ENCODE measurements around the gene MOB3A. TPM values are rescaled to one million over a fixed set of nuclear protein-coding genes. Genes with fewer than 3 reads are reported as not detected.

The MOB3A gene
- total and polyA plus RNA-seq, 2 of the 13 experiments (the other 11 are each of a cell fraction or from before 2014, with no cell fraction given) = 3.5 to 17.8 TPM

DNA sequence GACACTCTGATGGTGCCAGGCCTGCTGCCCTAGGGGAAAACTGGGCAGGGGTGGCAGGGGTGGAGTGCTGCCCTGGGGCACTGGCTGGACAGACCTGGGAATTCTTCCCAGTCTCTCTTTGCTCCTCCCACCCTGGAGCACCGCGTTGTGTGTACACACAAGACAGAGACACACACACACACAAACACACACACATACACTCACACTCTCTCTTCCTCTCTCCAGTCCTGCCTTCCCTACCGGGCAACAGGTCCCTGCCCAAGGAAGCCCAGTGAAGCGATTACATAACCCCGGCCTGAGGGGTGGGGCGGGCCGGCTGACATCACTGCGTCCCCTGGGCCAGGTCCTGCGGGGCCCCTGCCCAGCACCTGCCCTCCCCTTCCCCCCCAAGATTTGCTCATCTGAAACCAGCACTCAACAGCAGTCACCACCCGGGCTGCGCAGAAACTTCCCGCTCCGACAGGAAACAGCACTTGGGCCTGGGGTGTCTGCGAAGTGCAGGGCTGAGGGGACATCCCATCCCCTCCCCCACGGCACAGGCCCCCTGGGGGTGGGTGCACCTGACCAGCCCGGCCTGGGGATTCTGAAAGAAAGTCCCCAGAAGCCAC lies 46.3 kb downstream of the MOB3A start (continued):
- TF ChIP-seq, protein P1, sequence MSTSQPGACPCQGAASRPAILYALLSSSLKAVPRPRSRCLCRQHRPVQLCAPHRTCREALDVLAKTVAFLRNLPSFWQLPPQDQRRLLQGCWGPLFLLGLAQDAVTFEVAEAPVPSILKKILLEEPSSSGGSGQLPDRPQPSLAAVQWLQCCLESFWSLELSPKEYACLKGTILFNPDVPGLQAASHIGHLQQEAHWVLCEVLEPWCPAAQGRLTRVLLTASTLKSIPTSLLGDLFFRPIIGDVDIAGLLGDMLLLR (CRISPR knock-in tag; IDR thresholded peaks at IDR 0.05) = no peak
- TF ChIP-seq, protein P2, sequence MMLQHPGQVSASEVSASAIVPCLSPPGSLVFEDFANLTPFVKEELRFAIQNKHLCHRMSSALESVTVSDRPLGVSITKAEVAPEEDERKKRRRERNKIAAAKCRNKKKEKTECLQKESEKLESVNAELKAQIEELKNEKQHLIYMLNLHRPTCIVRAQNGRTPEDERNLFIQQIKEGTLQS (CRISPR knock-in tag; IDR thresholded peaks at IDR 0.05) = 0 out of 2 replicates have a peak, but pooled peaks have one; percentile 47
- TF ChIP-seq, protein P3, sequence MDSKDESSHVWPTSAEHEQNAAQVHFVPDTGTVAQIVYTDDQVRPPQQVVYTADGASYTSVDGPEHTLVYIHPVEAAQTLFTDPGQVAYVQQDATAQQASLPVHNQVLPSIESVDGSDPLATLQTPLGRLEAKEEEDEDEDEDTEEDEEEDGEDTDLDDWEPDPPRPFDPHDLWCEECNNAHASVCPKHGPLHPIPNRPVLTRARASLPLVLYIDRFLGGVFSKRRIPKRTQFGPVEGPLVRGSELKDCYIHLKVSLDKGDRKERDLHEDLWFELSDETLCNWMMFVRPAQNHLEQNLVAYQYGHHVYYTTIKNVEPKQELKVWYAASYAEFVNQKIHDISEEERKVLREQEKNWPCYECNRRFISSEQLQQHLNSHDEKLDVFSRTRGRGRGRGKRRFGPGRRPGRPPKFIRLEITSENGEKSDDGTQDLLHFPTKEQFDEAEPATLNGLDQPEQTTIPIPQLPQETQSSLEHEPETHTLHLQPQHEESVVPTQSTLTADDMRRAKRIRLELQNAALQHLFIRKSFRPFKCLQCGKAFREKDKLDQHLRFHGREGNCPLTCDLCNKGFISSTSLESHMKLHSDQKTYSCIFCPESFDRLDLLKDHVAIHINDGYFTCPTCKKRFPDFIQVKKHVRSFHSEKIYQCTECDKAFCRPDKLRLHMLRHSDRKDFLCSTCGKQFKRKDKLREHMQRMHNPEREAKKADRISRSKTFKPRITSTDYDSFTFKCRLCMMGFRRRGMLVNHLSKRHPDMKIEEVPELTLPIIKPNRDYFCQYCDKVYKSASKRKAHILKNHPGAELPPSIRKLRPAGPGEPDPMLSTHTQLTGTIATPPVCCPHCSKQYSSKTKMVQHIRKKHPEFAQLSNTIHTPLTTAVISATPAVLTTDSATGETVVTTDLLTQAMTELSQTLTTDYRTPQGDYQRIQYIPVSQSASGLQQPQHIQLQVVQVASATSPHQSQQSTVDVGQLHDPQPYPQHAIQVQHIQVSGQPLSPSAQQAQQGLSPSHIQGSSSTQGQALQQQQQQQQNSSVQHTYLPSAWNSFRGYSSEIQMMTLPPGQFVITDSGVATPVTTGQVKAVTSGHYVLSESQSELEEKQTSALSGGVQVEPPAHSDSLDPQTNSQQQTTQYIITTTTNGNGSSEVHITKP (CRISPR knock-in tag; IDR thresholded peaks at IDR 0.05; ENCODE audit: low read depth) = peak; percentile 26; the same call in 1 of the 2 replicates
- no peak for TF ChIP-seq ZNF143 (CRISPR knock-in tag; IDR thresholded peaks at IDR 0.05)
- TF ChIP-seq PLRG1 (conservative IDR thresholded peaks at IDR 0.05) = no peak
- TF ChIP-seq ZNF543 (CRISPR knock-in tag; IDR thresholded peaks at IDR 0.05) = no peak
- TF ChIP-seq, protein P4, sequence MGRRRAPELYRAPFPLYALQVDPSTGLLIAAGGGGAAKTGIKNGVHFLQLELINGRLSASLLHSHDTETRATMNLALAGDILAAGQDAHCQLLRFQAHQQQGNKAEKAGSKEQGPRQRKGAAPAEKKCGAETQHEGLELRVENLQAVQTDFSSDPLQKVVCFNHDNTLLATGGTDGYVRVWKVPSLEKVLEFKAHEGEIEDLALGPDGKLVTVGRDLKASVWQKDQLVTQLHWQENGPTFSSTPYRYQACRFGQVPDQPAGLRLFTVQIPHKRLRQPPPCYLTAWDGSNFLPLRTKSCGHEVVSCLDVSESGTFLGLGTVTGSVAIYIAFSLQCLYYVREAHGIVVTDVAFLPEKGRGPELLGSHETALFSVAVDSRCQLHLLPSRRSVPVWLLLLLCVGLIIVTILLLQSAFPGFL (CRISPR knock-in tag; IDR thresholded peaks at IDR 0.05) = no peak
- TF ChIP-seq, protein P5, sequence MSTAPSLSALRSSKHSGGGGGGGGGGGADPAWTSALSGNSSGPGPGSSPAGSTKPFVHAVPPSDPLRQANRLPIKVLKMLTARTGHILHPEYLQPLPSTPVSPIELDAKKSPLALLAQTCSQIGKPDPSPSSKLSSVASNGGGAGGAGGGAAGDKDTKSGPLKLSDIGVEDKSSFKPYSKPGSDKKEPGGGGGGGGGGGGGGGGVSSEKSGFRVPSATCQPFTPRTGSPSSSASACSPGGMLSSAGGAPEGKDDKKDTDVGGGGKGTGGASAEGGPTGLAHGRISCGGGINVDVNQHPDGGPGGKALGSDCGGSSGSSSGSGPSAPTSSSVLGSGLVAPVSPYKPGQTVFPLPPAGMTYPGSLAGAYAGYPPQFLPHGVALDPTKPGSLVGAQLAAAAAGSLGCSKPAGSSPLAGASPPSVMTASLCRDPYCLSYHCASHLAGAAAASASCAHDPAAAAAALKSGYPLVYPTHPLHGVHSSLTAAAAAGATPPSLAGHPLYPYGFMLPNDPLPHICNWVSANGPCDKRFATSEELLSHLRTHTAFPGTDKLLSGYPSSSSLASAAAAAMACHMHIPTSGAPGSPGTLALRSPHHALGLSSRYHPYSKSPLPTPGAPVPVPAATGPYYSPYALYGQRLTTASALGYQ (CRISPR knock-in tag; IDR thresholded peaks at IDR 0.05) = 0 out of 2 replicates have a peak, but pooled peaks have one; percentile 14
- no peak for TF ChIP-seq PCBP2 (optimal IDR thresholded peaks at IDR 0.05; ENCODE audit: low read depth, low read length, poor library complexity, severe bottlenecking)
- TF ChIP-seq, protein P6, sequence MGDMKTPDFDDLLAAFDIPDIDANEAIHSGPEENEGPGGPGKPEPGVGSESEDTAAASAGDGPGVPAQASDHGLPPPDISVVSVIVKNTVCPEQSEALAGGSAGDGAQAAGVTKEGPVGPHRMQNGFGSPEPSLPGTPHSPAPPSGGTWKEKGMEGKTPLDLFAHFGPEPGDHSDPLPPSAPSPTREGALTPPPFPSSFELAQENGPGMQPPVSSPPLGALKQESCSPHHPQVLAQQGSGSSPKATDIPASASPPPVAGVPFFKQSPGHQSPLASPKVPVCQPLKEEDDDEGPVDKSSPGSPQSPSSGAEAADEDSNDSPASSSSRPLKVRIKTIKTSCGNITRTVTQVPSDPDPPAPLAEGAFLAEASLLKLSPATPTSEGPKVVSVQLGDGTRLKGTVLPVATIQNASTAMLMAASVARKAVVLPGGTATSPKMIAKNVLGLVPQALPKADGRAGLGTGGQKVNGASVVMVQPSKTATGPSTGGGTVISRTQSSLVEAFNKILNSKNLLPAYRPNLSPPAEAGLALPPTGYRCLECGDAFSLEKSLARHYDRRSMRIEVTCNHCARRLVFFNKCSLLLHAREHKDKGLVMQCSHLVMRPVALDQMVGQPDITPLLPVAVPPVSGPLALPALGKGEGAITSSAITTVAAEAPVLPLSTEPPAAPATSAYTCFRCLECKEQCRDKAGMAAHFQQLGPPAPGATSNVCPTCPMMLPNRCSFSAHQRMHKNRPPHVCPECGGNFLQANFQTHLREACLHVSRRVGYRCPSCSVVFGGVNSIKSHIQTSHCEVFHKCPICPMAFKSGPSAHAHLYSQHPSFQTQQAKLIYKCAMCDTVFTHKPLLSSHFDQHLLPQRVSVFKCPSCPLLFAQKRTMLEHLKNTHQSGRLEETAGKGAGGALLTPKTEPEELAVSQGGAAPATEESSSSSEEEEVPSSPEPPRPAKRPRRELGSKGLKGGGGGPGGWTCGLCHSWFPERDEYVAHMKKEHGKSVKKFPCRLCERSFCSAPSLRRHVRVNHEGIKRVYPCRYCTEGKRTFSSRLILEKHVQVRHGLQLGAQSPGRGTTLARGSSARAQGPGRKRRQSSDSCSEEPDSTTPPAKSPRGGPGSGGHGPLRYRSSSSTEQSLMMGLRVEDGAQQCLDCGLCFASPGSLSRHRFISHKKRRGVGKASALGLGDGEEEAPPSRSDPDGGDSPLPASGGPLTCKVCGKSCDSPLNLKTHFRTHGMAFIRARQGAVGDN (CRISPR knock-in tag; IDR thresholded peaks at IDR 0.05) = peak; percentile 82
- TF ChIP-seq SPEN (CRISPR knock-in tag; IDR thresholded peaks at IDR 0.05; ENCODE audit: low read depth) = peak; percentile 61; the same call in 1 of the 2 replicates
- no peak for TF ChIP-seq ZNF782 (CRISPR knock-in tag; IDR thresholded peaks at IDR 0.05; ENCODE audit: borderline replicate concordance)
- 0 out of 2 replicates have a peak, but pooled peaks have one; percentile 0 for TF ChIP-seq HHEX (CRISPR knock-in tag; IDR thresholded peaks at IDR 0.05)
- no peak; the same call in 1 of the 2 replicates for TF ChIP-seq ZNF33A (CRISPR knock-in tag; IDR thresholded peaks at IDR 0.05; ENCODE audit: borderline replicate concordance)
- TF ChIP-seq DNMT3B (CRISPR knock-in tag; conservative IDR thresholded peaks at IDR 0.05) = no peak
- peak; percentile 65 for TF ChIP-seq CEBPB (IDR thresholded peaks at IDR 0.05; ENCODE audit: borderline replicate concordance, low read depth, low read length)

All from HepG2 (cell line).